GM12878 (cell line): ENCODE measurements around the gene CCNH. TPM values are rescaled to one million over a fixed set of nuclear protein-coding genes. Genes with fewer than 3 reads are reported as not detected.

Experiments
- CHD2 ChIP-seq: IDR thresholded peaks from 2 replicates; pipeline ENCODE4 v1.6.1; 2011; ENCODE audit warnings: low read depth, low read length, improper control_type of control experiment, borderline replicate concordance
- FOXK2 ChIP-seq: fragments of 450-650 bp; IDR thresholded peaks from 2 replicates; pipeline ENCODE4 v1.6.1; 2017; ENCODE audit warnings: mild to moderate bottlenecking, moderate library complexity
- GATAD2B ChIP-seq: fragments of 450-650 bp; conservative IDR thresholded peaks from 2 replicates; pipeline ENCODE4 v1.6.1; 2017; ENCODE audit warnings: low read depth, mild to moderate bottlenecking, moderate library complexity
- KAT2A ChIP-seq: conservative IDR thresholded peaks from 2 replicates; pipeline ENCODE4 v1.6.1; 2011; ENCODE audit warnings: low read depth, low read length; ENCODE audit not compliant: control insufficient read depth
- LARP7 ChIP-seq: fragments of 450-650 bp; IDR thresholded peaks from 2 replicates; pipeline ENCODE4 v1.6.1; 2017; ENCODE audit warnings: mild to moderate bottlenecking
- MEF2B ChIP-seq: fragments of 450-650 bp; IDR thresholded peaks from 2 replicates; pipeline ENCODE4 v1.6.1; 2018; ENCODE audit warnings: mild to moderate bottlenecking, moderate library complexity; ENCODE audit not compliant: partially characterized antibody, poor library complexity, severe bottlenecking
- MTA2 ChIP-seq: fragments of 450-650 bp; IDR thresholded peaks from 2 replicates; pipeline ENCODE4 v1.6.1; 2016; ENCODE audit warnings: low read depth, mild to moderate bottlenecking, moderate library complexity
- MTA3 ChIP-seq: IDR thresholded peaks from 2 replicates; pipeline ENCODE4 v1.6.1; 2012; ENCODE audit warnings: low read length, inconsistent platforms, borderline replicate concordance
- NBN ChIP-seq: fragments of 450-650 bp; IDR thresholded peaks from 2 replicates; pipeline ENCODE4 v1.6.1; 2016
- NFYB ChIP-seq: IDR thresholded peaks from 2 replicates; pipeline ENCODE4 v1.6.1; 2011; ENCODE audit warnings: low read depth, mild to moderate bottlenecking, low read length, improper control_type of control experiment, moderate library complexity; ENCODE audit not compliant: insufficient read depth
- NR2C1 ChIP-seq: fragments of 450-650 bp; IDR thresholded peaks from 2 replicates; pipeline ENCODE4 v1.6.1; 2017; ENCODE audit warnings: antibody characterized with exemption, mild to moderate bottlenecking, moderate library complexity
- PAX5 ChIP-seq: IDR thresholded peaks from 2 replicates; pipeline ENCODE4 v1.6.1; 2011; ENCODE audit warnings: low read depth, low read length, borderline replicate concordance
- POU2F2 ChIP-seq: IDR thresholded peaks from 3 replicates; pipeline ENCODE4 v1.6.1; 2011; ENCODE audit warnings: low read depth, mild to moderate bottlenecking, low read length, borderline replicate concordance
- RCOR1 ChIP-seq: conservative IDR thresholded peaks from 2 replicates; pipeline ENCODE4 v1.6.1; 2012; ENCODE audit warnings: low read depth, low read length, improper control_type of control experiment
- RFX5 ChIP-seq: IDR thresholded peaks from 2 replicates; pipeline ENCODE4 v1.6.1; 2011; ENCODE audit warnings: low read depth, low read length, improper control_type of control experiment
- SMAD1 ChIP-seq: fragments of 450-650 bp; IDR thresholded peaks from 2 replicates; pipeline ENCODE4 v1.6.1; 2018; ENCODE audit warnings: mild to moderate bottlenecking, low read depth; ENCODE audit not compliant: partially characterized antibody
- TBL1XR1 ChIP-seq: IDR thresholded peaks from 2 replicates; pipeline ENCODE4 v1.6.1; 2012; ENCODE audit warnings: low read depth, low read length, improper control_type of control experiment
- USF1 ChIP-seq: IDR thresholded peaks from 2 replicates; pipeline ENCODE4 v1.6.1; 2011; ENCODE audit warnings: borderline replicate concordance, low read depth, mild to moderate bottlenecking, moderate library complexity, mixed read lengths, low read length; ENCODE audit not compliant: insufficient read depth; ENCODE audit errors: extremely low read length
- USF2 ChIP-seq: IDR thresholded peaks from 2 replicates; pipeline ENCODE4 v1.6.1; 2011; ENCODE audit warnings: low read depth, low read length, improper control_type of control experiment, borderline replicate concordance
- ZNF384 ChIP-seq: IDR thresholded peaks from 2 replicates; pipeline ENCODE4 v1.6.1; 2012; ENCODE audit warnings: low read depth, mild to moderate bottlenecking, low read length, improper control_type of control experiment, borderline replicate concordance
- ZNF592 ChIP-seq: fragments of 450-650 bp; IDR thresholded peaks from 2 replicates; pipeline ENCODE4 v1.6.1; 2017; ENCODE audit warnings: mild to moderate bottlenecking, moderate library complexity
- polyA plus RNA-seq, 11 experiments: library from polyadenylated mRNA; depleted of rRNA in 4 of 11; unstranded in 6 of 11; stranded (reverse) in 5 of 11; fragments of >200 nt; fragmentation: Nextera tagmentation in 4 of 11; fragmentation: Illumina TruSeq in 1 of 11; extraction: Ambion mirVana in 4 of 11; extraction: Trizol in 1 of 11; gene quantifications; 1 replicate in 1 of 11; 2 replicates in 10 of 11; pipeline versions ENCODE4 v1.2.1 to v1.2.3, GENCODE V29; 2011 to 2016; ENCODE audit warnings: inconsistent platforms in 2 of 11, missing spikeins in 2 of 11, low read depth in 1 of 11
- total RNA-seq, 4 experiments: library from RNA; depleted of rRNA in 3 of 4; stranded (reverse); fragments of >200 nt in 3 of 4; fragmentation: Illumina TruSeq in 1 of 4; extraction: Trizol in 1 of 4; gene quantifications; 2 replicates each; pipeline versions ENCODE4 v1.2.1 to v1.2.3, GENCODE V29; 2013 to 2021
- TF ChIP-seq, protein P1 (sequence below): IDR thresholded peaks from 2 replicates; pipeline ENCODE4 v1.6.1; 2011; ENCODE audit warnings: low read depth, mild to moderate bottlenecking, low read length, moderate library complexity, borderline replicate concordance; ENCODE audit errors: extremely low read depth
- TF ChIP-seq, protein P2 (sequence below): IDR thresholded peaks from 2 replicates; pipeline ENCODE4 v1.6.1; 2012; ENCODE audit warnings: low read depth, low read length, improper control_type of control experiment

The CCNH gene
- total and polyA plus RNA-seq, 10 of the 15 experiments (the other 5 are each of a cell fraction or from before 2014, with no cell fraction given) = 43.9 to 116 (median 81.4) TPM

DNA sequence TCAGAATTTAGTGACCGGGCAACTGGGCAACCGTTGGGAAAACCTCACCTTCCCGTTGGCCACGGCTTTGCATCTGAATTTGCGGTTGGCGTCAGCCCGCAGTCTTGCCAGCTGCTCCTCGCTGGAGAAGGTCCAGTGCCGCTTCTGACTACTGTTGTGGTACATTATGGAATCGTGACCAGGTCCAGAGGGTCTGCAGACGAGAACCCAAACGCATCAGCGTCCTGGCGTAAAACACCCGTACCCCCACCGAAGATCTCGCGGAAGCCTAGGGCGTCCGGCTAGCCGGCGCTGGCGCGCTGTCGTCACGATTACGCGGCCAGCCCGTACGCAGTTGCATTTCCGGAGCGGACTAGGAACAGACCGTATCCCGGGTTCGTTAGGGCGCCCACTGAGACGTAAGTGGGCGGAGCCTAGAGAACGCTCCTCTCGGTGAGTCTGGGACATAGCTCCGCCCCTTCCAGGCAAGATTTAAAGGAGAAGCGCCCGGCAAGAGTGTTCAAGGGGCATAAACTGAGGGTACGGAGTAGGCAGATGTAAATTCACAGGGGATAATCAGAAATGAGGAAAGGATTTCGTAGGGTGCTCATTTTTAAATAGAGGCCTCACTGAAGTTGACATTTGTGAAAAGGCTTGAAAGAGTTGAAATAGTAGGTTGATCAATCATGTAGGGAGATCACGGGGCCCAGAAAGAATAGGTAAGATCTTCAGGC is at the start of gene CCNH (continued):
- TF ChIP-seq NR2C1 (peak; percentile 48; the same call in 1 of the 2 replicates), POU2F2 (peak; percentile 61; the same call in 1 of the 3 replicates), PAX5 (no peak), MEF2B (no peak), RCOR1 (0 out of 2 replicates have a peak, but pooled peaks have one; percentile 65), NFYB (peak; percentile 59; the same call in 1 of the 2 replicates), KAT2A (no peak), USF2 (no peak), MTA2 (peak; percentile 42; the same call in 1 of the 2 replicates), ZNF384 (no peak), ZNF592 (no peak), RFX5 (no peak), CHD2 (peak; percentile 96), TBL1XR1 (no peak), MTA3 (no peak), FOXK2 (no peak), SMAD1 (no peak), NBN (peak; percentile 54; the same call in 1 of the 2 replicates), LARP7 (peak; percentile 85; the same call in 1 of the 2 replicates), USF1 (no peak), GATAD2B (peak; percentile 68)
- TF ChIP-seq, protein P1, sequence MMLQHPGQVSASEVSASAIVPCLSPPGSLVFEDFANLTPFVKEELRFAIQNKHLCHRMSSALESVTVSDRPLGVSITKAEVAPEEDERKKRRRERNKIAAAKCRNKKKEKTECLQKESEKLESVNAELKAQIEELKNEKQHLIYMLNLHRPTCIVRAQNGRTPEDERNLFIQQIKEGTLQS = no peak
- TF ChIP-seq, protein P2, sequence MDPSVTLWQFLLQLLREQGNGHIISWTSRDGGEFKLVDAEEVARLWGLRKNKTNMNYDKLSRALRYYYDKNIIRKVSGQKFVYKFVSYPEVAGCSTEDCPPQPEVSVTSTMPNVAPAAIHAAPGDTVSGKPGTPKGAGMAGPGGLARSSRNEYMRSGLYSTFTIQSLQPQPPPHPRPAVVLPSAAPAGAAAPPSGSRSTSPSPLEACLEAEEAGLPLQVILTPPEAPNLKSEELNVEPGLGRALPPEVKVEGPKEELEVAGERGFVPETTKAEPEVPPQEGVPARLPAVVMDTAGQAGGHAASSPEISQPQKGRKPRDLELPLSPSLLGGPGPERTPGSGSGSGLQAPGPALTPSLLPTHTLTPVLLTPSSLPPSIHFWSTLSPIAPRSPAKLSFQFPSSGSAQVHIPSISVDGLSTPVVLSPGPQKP = 0 out of 2 replicates have a peak, but pooled peaks have one; percentile 53
